Lung microvascular endothelial cell (primary cell): Measurements from ENCODE around the gene IQCE. TPM values are rescaled to one million over a fixed set of nuclear protein-coding genes. Genes with fewer than 3 reads are reported as not detected.
"Not testable (repeated sequence)": the region's sequence is repeated elsewhere in the genome, so short reads cannot be mapped to it uniquely, and the experiment has no call there.

Experiments used
- DNase-seq, 2 donors: peaks; one replicate each; pipeline versions ENCODE4 v3.0.0 to v3.0.0-alpha.2; 2010; ENCODE audit warnings: low read depth in 2 of 2
- total RNA-seq: library from RNA; depleted of rRNA; stranded (reverse); fragments of >200 nt; gene quantifications from 2 replicates; pipeline ENCODE4 v1.2.1, GENCODE V29; 2014

The IQCE gene
- total RNA-seq, 1 donor from 2014 or later: 6.0 TPM

DNA sequence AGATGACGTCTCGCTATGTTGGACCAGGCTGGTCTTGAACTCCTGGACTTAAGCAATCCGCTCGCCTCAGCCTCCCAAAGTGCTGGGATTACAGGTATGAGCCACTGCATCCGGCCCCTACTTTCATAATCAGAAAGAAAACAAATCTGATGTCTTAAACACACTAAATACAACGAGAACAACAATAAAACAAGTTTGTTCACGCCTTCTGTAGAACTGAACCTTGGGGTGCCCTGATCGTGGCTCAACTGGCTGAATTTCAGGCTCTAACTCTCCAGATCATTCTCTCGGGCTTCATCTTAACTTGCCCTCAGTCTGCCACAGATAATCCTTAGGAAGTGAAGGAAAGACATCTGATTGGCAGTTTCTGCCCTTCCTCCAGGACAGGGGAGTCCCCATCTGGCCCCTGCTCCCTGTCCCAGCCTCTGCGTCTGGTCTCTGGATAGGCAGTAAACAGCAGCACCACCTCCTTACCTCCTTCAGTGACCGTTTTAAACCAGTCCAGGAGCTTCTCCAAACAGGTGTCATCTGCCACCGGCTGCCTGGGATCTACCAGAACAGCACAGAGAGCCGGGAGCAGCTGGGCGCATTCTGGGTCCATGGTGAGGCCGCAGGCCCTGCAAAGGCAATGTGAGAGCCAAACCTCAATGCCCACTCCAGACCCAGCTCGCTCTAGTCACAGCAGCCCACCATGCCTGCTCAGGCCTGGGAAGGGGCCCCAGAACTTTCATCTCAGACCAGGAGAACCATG, 4.8 kb upstream of the IQCE start:
- no peak for DNase-seq

DNA sequence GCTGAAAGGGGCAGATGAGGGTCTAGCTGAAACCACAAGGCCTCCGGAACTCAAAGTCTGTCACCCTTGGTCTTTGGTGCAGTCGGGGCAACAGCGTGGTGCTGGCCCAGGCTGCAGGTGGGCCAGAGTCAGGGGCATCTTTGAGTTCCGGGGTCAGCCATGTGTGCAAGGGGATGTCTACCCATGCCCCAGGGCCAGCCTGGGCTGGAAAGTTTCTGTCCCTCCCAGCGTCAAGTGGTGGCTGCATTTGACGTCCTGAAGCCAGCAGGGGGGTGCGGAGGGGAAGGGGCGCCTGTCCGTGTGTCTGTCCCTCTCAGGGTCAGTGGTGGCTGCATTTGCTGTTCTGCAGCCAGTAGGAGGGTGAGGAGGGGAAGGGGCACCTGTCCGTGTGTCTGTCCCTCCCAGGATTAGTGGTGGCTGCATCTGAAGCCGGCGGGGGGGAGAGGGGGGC, 4.1 kb upstream of the IQCE start:
- peak in 1 of 2 donors; percentile 28 for DNase-seq

- DNase-seq: peak; percentile 92 to 95
Measured at GRCh38 chr7:2555121-2556052, 3.4 kb upstream of the IQCE start, which contains the start of gene BRAT1. Gene BRAT1 (minus strand): TSS chr7:2555524. CDS start chr7:2554431, 1,093 bp downstream.

DNA sequence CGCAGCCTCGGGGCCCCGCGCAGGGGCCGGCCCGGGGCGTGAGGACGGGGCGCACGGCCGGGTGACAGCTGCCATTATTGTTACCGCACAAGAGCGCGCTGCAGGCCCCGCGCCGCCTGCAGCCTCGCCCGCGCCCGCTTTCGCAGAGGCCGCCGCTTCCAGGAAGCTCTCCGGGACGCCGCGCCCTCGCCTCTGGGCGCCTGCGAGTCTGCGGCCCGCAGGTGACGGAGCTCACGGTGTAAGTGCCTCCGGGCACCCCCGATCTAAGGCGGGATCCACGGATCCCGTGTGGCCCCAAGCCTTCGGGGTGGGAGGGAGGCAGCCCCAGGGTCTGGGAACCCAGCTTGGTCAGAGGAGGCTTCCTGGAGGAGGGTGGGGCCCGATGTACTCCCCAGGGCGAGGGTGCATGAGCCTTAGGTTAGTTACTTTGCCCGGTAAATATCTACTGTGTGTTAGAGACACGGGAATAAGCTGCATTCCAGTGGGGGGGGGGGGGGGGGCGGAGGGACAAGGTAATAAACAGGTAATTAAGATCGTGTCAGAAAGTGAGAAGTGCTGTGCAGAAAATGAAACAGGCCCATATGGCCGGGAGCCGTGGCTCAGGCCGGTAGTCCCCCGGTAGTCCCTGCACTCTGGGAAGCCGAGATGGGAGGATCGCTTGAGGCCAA, 638 bp downstream of the IQCE start:
- DNase-seq: peak; percentile 31 to 38

GRCh38 chr7:2563955-2564354, 5.2 kb downstream of the IQCE start:
- not testable (repeated sequence) for DNase-seq

- DNase-seq: peak in 1 of 2 donors; percentile 27
Measured at GRCh38 chr7:2564970-2565540, 6.3 kb downstream of the IQCE start.

DNA sequence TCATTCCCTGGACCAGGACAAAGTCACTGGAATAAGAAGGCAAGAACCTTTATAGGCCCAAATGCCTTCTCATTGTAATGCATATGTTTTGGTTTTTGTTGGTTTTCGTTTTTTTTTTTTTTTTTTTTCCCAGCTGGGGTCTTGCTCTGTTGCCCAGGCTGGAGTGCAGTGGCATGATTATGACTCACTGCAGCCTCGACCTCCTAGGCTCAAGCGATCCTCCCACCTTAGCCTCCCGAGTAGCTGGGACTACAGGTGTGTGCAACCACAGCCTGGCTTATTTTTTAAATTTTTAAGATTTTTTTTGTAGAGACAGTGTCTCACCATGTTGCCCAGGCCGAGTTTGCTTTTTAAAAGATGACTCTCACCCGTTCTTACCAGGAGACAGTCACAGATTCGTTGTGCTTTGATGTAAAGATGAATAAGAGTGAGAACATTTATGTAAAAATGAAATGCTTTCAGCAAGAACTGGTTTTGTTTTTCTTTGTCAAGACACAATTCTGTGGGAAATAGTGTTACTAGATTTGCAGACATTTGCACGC, 7.6 kb downstream of the IQCE start:
- no peak for DNase-seq

- no peak for DNase-seq
Measured at GRCh38 chr7:2566890-2567678, 8.3 kb downstream of the IQCE start.

DNA sequence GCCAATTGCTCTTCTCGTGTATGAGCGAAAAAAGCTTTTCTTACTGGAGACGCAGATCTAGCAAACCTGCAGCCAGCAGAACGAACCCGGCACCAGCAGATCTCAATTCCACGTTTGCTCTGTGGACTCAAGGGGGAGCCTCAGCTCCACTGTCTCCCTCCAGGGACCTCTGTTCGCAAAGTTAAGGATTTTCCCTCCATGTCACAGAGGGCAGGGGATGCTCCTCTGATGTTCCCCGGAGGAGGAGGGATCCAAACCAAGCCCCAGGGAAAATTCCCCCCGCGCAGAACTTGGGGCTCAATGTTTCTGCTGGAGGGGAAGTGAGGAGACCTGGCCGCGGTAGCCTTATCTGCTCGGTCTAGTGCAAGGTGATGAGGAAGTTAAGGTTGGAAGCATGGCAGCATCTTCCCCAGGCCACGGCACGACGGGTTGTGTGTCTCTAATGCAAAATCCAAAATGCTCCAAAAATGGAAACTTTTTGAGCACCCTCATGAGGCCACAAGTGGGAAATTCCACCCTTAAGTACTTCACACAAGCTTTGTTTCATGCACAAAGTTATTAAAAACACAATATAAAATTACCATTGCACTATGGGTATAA, 9.0 kb downstream of the IQCE start:
- DNase-seq: peak; percentile 51 to 66

GRCh38 chr7:2568521-2569223, 9.9 kb downstream of the IQCE start:
- no peak for DNase-seq

DNA sequence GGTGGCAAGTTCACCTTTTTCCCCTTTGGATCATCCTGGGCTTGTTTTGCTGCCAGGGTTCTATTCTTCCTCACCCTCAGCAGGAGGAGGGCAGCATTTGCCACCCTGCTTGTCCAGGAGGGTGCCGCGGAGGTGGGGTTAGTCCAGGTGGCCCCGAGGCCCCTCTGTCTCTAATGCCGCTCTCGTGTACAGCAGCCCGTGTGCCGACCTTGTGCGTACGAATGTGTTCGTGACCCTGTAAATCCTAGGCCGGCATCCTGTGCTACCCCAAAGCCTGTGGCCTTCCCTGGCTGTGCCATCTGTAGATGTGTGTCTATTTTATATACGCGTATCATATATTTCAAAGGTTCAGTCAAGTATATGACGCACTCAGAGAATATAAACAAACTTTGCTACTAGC, 10.6 kb downstream of the IQCE start:
- DNase-seq: no peak

GRCh38 chr7:2570021-2570420, 11.2 kb downstream of the IQCE start:
- peak; percentile 29 to 64 for DNase-seq

GRCh38 chr7:2571409-2571808, 12.6 kb downstream of the IQCE start:
- no peak for DNase-seq

- peak; percentile 31 to 72 for DNase-seq
Measured at GRCh38 chr7:2572101-2572842, 13.5 kb downstream of the IQCE start.

- no peak for DNase-seq
Measured at GRCh38 chr7:2573761-2574160, 15.0 kb downstream of the IQCE start.

DNA sequence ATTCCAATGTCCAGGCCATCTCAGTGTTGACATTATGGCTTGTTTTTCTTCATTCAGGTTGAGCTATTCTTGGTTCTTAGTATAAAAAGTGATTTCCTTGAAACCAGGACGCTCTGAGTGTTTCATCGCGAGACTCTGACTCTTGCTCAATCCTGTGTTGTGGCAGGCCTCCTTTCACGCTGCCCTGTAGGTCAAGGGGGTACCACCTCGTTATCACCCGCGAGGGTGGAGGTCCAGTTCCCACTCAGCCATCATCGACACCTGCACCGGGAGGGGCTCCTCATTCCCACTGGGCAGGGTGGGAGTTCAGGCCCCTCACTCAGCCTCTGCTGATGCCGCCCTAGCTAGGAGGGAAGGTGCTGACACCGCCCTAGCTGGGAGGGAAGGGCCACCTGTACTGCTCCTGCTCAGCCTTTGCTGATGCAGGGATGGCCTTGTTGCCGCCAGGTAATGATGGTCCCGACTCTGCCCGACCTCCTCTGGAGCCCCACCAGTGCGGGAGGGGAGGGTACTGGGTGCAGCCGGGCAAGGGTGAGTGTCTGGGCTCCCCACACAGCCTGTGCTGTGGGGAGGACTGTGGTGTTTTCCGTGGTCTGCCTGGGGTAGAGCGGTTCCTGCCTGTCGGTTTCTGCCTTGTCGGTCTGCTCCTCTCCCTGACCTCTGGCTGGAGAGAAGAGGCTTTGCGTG, 16.4 kb downstream of the IQCE start:
- no peak for DNase-seq

DNA sequence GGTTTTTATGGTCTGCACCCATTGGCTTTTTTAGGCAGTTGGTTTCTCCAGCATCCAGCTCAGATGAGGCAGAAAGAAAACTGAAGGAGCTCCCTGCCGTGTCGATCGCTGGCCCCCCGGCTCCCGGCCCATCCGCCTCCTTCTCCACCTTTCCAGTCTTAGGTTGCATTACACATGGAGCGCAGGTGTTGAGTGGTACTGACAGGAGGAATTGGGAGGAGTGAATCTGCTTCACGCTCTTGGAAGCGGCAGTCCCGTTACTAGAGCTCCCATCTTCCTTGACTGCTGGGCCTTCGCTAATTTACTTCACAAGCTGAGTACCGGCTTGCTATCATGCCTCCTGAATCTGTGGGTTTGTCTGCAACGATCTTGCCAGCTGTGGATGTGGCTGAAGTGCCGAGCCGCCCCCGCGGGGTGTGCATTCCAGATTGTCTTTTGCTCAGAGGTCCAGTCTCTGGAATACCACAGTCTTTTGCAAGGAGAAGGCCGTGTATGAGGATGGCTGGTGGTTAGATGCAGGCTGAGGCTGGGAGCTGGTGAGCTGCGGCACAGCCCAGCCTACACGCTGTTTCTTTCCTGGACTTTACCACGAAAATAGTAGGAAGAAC, 17.1 kb downstream of the IQCE start:
- DNase-seq: no peak
